ENCODE results near the gene IL26.
"Not testable (repeated sequence)": the region's sequence is repeated elsewhere in the genome, so short reads cannot be mapped to it uniquely, and the experiment has no call there.

IL26 gene

DNA sequence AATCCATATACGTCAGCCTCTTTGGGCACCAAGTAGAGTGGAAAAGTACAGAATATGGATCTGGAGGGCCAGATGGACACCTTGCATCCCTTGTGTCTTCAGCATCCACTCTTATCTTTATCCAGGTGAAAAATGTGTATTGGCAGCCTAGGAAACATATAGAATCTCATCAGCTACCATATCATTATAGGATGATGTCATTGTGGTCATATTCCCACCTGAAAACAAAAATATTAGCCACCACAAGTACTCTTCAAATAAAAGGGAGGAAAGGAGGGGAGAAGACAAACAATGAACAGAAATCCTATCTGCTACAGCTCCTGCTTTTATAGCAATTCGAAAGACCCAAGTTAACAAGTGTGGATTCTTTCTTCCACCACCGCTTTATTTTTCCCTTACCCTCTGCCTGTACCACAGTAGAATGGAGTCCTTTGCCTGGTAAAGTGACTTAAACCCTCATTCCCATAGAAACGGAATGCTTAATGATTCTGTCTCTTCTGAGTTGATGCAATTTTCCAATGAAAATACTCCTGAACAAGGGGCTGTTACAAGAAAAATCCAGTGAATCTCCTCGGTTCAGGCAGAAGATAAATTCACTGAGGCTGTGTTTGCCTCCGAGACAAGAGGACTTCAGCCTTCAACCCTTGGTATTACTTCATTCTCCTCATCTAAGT, 13.8 kb upstream of the IL26 start:
- no peak for DNase-seq

DNA sequence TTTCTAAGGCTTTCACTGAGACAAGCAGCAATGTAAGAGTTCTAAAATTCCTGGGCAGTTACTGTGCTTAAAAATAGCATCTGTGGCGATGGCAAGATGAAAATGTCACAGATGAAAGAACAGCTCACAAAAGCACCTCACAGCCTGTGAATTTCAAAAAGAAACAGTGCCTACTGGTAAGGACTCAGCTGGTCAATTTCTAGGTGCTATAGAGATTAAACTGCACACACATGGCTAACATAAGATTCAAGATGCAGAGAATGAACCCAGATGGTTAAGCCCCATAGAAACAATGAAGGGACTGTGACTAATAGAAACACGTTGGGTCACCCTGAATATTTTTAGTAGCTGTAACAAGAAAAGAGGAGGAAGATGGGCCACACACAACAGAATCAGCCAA, 12.0 kb upstream of the IL26 start:
- no peak for DNase-seq

DNA sequence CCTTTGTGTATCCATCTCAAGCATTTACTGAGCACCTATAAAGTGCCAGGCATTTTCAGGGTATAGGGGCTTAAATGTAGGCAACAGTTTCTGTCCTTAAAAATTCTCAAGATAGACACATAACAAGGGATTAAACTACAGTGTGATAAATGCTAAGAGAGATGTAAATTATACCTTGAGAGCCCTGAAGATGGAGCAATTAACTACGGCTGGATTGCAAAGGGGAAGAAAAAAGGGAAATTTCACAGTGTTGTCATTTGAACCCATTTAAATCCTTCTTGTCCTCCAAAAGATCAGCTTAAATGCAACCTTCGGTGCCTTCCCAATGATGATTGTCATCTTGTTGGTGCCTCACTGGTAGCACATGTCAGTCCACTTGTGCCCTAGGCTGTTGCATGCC, 11.5 kb upstream of the IL26 start:
- no peak for DNase-seq

DNA sequence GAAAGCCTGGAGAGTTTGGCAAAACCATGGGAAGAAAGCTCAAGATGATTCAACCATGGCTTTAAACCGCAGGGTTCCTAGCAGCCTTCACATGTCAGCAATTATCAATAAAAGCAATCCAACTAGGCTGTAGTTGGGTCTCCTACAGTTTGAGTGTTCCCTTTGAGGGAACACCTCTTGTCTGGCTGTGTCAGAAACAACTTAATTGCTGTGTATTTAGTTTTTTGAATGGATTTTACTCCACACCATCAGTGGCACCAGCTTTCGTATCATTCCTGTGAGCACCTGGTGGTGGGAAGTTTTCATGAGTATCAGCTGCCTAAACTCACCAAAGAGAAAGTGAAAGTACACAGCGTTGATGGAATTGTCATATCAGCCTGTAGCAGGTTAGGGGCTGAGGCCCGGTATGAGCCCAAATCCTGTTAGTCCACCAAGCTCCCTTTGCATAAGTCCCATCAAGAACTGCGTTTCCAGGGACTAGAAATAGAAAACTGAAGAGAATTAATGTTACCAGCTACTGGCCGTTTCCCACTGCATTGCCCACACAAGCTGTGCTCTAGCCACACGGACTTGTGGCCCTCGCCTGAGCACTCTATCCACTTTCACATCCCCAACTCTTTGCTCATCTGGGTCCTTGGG, 10.9 kb upstream of the IL26 start:
- DNase-seq, result no peak

DNA sequence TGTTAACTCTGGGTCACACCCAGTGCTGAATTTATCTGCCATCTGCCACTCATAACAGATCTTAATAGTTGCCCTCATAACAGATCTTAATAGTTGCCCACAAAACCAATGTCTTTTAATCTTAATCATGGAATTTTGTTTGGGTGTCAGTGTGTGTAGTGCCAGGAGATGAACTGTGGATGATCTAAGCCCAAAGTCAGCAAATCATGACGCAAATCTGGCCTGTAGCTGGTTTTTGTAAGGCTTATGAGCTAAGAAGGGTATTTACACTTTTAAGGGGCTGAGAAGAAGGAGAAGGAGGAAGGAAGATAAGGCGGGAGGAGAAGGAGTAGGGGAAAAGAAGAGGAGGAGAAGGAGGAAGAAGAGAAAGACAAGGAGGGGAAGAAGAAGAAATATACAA, 10.0 kb upstream of the IL26 start:
- no peak for DNase-seq

DNA sequence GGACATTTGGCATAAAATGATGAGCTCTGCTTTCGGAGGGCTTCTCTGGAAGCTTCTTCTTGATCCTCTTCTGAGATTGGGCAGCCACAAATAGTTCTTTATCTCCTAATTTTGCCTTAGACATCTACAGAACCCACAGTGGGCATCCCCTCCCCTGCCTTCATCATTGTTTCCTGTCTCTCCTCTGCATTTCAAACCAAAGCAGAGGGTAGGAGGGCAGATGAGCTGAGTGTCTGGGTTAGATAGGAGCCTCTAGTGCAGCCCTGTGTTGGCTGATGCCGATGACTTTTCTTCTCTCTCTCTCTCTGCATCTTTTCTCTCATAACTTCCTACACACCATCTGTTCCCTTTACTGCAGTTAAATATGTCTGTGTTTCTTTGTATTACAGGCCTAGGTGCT, 8.5 kb upstream of the IL26 start:
- DNase-seq, result no peak

DNA sequence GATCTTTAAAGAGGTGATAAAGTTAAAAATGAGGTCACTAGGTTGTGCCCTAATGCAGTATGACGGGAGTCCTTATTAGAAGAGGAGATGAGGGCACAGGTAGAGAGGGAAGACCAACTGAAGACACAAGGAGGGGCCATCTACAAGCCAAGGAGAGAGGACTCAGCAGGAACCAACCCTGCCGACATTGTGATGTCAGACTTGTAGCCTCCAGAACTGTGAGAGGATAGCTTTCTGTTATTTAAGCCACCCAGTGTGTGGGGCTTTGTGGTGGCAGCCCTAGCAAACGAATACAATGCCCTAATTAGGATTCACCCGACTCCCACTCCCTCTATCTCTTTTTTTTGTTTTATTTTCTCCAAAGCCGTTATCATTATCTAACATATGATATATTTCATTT, 7.9 kb upstream of the IL26 start:
- DNase-seq, result no peak

DNA sequence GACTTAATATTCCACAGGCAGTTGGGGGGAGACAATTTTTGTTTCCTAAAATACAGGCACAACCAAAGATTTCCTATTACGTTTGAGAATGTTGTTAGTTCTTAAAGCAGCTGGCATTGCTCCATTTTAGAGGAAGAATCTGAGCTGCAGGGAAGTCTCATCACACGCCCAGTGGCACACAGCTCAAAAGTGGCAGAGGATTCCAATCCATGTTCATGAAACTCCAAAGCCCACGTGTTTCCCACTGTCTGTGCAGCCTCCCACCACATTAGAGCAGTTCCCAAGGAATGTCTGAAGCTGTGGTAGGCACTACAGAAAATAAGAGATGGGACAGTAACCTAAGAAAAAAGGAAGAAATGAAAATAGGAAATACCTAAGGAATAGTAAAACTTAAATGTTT, 6.1 kb upstream of the IL26 start:
- DNase-seq, result no peak

DNA sequence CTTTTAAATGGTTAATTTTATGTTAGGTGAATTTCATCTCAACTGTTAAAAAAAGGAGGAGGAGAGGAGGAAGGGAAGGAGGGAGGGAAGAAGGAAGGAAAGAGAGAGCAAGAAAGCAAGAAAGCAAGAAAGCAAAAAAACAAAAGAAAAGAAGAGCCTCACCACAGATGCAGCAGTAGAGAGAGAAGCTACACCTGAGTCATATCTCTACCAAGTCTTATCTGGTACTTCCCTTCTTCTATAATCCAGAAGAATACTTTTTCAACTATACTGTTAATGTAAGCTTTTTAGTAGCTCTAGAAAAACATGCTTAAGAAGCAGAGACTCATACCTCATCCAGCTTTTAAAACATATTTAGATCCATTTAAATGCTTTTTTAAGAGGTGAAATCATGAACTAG, 5.6 kb upstream of the IL26 start:
- DNase-seq, result no peak

DNA sequence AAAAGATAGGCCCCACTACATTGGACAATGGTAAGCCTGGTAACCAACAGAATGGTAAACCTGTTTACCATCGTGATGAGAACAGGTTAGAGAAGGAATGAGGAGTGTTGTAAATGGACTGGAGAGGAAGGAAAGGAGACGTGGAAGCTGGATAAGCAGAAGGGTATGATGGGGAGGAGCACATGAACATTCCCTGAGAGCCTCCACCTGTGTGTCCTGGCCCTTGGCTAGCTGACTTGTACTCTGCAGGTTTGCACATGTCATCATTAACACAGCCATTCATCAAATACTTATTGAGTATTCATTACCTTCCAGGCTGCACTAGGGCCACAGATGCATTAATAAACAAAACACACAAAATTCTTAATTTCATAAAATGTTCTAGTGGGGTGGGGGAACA, 4.3 kb upstream of the IL26 start:
- no peak for DNase-seq

DNA sequence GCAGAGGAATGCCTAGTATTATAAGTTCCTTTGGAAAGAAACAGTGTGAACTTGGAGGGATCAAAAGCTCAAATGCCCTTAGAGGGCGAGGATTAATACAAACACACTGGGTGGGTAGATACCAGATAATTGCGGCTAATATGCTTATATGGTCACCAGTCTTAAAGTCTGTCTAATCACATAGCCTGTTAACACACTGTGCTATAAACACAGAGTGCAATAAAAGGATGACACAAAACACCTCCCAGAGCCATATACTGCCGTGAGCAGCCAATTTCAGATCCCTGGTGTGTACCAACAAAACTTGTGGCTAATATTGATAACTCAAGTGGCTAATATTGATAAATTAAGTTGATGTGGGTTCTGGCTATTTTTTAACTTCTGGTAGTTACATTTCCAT, 1.7 kb upstream of the IL26 start:
- no peak for DNase-seq

DNA sequence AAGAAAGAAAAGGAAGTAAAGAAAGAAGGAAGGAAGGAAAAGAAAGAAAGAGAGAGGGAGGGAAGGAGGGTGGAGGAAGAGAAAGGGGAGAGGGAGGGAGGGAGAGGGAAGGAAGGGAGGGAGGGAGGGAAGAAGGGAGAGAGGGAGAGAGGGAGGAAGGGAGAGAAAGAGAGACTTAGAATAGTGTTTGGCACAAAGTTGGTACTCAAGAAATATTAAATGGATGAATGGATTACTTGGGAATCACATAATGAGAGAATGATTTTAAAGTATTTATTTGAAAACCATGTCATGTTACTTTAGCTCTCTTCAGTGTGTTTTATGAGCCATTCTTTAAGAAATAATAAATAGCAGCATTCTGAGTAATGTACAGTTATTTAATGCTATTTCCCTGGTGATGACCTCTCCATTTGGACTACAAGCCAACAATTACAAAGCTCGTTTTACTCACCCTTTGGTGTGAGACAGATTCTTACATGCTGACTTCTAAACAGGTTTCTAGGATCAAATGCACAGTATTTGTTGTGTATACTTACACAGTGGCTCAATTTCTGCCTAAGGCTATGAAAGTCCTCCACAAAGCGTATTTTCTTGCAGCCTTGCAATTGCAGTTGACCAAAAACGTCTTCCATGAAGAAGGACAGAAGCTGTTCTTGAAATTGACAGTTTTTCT, 861 bp downstream of the IL26 start:
- DNase-seq, result no peak

DNA sequence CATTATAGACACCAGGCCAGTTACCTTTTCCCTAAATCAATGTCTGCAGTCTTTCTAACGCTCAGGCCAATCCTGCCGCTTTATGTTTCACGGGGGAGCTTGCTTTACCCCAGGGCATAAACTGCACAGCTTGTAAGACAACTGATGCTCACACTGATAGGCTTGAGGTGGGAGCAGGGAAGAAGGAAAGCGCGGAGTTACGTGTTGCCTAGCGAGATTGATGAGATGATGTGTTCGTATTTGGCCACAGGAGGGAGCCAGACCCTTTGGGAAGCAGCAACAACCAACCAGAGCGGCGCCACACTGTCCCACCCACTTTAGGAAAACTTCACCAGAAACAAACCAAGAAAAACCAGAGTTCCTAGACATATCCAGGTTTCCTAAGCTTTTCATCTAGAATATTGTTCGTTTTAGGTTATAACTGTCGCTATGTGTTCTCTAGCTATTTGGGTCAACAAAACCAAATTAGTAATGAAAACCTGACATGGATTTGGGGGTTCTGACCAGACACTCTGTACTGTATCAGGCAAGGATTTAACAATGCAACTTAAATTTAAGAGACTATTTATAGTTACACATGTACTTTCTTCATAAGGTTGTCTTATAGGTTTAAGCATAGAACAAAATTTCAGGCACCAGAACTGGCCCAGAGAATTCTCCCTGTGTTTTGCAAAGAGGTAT, 2.4 kb downstream of the IL26 start:
- DNase-seq, result peak; percentile 67

DNA sequence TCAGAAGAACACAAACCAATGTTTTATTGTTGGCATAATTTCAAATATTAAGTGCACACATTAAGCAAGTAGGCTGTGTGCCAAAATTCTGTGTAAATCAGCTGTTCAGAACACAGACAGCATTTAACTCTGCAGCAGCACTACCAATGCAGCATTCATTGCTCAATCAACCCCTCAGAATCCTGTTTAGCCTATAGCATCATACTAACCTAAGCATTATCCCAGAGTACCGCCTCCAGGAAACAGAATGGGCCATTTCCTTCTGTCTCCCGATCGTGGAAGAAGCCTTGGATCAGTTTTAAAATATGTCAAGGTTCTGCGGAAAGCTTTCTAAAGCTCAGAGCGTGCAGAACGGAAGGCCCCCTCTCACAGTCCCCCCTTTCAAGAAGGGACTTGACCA, 3.3 kb downstream of the IL26 start:
- DNase-seq, result no peak

DNA sequence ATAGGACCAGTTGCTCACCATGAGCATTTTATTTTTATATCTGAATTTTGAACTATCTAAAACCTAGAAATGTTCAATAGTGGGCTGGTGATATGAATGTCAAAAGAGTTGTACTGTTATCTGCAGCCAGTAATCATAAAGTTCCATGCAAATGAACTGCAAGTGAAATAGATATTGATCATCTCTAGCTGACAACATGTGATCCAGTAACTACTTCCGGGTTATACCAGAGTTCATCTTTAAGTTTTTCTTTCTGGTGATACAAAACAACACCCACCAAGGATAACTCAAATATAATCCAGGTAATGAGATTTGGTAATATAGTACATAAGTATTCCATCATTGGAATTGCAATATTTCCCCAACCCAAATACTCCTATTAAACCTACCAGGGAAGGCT, 4.1 kb downstream of the IL26 start:
- DNase-seq, result no peak

DNA sequence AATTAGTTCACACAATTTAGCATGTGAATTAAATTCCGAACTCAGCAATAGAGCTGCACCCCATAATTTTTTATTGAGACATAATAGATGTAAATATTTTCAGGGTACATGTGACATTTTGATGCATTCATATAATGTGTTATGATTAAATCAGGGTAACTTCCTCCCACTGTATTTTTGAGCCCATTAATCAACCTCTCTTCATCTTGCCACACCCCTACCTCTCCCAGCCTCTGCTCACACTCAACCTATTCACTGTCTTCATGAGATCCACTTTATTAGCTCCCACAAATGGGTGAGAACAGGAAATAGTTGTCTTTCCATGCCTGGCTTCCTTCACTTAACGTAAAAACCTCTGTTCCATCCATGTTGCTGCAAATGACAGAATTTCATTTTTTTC, 14.7 kb downstream of the IL26 start:
- DNase-seq, result no peak

DNA sequence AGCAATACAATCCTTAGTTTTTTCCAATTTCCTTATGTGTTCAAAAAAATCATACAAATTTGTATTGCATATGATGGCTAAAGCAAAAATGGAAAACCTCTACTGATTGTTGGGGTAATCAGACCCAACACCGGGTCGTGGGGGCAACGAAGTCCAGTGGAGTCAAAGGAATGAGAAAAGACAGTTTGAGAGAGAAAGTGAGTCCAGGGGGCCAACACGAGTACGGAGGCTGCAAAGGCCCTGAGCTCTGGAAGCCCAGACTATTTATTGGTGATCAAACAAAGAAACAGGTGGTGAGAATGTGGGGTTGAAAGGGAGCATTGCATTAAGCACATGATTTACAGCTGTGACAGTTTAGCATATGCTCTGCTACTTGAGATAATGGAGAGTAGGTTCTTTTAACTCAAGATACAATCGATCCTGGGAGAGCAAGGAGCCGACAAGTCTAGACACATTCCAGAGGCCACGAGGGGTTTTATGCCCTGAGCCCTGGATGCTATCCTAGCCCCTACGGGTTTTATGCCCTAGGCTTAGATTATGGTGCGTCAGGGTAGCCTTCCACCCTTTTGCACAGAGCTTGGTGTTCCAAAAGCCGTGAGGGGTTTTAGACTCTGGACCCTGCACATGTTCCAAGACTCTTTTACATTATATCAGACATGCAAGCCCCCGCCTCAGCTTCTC, 16.4 kb downstream of the IL26 start:
- not testable (repeated sequence) for DNase-seq

DNA sequence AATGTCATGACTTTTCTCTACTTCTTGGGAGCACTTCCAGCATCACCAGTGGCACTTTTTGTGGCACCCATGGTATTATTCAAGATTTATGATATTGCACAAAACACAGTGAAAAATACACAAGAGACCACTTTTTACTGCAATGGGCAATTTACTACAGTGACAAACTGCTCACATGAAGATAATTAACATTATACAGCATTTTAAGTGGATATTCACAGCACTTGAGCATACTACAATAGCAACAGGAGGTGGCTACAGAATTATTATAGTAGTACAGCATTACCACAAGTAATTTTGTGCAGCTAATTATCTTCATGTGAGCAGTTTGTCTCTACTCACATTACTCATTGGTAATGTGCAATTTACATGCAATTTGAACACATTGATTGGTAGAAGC, 18.3 kb downstream of the IL26 start:
- no peak for DNase-seq

DNA sequence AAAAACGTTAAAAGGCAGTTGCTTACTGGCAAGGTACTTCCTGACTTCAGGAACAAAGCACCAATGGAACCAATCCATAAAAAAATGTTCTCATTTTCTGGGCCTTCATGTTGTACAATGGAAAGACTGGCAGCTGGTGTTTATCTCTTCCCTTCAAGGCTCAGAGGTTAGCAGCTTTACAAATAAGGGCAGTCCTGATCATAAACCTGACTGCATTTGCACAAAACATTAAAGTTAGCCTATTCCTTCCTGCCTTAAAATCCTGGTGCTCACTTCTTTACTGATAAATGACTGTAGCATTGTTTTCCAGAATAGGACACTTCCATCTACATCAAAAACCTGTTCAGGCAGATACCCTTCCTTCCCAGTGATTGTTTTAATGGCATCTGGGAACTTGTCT, 19.2 kb downstream of the IL26 start:
- DNase-seq, result no peak

DNA sequence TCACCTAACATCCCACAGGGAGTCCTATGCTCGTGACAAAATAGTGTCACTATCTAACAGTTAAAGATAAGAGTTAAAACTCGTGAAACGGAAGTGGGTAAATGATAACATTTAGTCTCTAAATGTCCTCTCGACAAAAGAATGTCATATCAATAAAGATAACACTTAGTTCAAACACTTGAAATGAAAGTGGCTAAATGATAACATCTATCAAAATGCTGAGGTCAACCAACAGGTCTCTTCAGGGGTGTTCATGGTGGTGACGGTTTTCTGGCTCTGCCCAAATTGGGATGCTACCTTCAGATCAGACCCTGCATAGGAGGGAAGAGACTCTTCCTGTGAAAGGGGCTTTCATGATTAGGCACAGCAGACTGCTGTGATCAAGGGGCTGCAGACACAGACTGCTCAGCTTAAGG, 22.1 kb downstream of the IL26 start:
- no peak for DNase-seq

DNA sequence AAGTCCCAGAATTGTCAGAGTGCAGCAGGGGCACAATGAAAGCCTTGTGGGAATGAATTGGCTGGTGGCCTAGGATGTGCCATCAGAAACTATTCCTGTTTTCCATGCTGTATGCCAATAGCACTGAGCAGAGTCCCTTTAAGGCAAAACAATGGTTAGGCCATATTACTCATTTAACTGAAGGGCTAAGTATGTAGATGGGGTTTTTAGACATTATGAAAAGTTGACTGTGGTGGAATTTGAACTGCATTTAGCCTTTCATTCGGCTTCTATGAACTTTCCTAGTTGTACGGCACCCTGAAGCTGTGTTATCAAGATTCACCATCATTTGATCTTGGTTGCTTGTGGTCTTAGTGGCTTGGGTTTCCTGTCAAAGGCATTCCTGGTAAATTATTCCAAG, 24.8 kb downstream of the IL26 start:
- DNase-seq, result peak; percentile 21

DNA sequence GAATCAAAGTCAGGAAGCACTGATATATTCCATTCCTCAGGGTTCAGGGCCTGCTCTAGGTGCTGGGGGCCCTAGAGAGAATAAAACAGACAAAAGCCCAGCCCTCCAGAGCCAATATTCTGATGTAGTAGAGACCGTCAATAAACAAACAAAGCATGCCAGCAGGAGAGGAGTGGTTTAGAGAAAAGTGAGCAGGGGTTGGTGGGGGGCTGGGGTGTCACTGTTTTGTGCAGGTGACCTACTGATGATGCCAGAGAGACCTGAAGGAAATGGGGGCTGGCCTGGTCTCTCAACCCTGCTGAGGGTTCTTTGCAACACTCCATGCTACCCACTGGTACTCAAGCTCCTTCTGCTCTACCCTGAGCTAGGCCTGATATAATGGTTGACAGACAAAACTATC, 26.5 kb downstream of the IL26 start:
- DNase-seq, result no peak

DNA sequence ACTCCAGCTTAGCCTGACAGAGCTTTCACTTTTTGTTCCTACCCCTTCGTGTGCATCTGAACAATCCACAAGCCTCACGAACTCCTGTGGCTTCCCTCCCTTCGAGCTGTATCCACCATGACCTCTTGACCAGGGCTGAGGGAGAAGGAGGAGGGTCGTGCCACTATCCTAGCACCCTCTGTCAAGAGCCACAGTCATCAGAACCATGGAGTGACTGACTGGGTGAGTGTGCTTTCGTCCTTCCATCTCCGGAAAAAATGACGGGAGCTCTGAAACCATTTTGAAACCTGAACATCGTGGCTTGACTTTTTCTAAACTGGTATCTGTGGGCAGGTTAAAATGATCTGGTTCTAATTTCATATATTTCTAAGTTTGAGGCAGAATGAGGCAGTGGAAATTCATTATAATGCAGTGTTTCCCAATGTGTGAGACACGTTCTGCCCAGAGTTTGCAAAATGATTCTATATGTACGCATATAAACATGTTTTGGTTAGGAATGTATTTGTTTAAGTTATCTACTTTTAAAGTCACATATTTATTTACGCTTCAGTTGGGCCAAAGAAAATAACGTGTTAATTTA, 27.0 kb downstream of the IL26 start:
- no peak for DNase-seq
